ENCODE measurements around the gene ATAD3A. TPM values are rescaled to one million over a fixed set of nuclear protein-coding genes. Genes with fewer than 3 reads are reported as not detected.
A peak's percentile ranks its signal among the peaks of the same experiment; 100 is the strongest.

ATAD3A gene
- total and polyA plus RNA-seq, 12 donors, result 7.8 to 46.3 (median 28.7) TPM

- TF ChIP-seq CTCF (IDR thresholded peaks at IDR 0.05) (peak in 5 of 6 experiments; percentile 19 to 43 (median 37)), POLR2A (IDR thresholded peaks at IDR 0.05) (no peak)
- DNase-seq, result peak in 1 of 7 donors; percentile 56
- WGBS, 4 donors, result 60 to 65% (median 64%) methylated on average over 10 to 15 of the region's 15 CpGs
Measured at GRCh38 chr1:1550591-1551432, 38.9 kb downstream of the ATAD3A start.

GRCh38 chr1:1551524-1552262 lies 39.7 kb downstream of the ATAD3A start:
- H3K27me3 ChIP-seq, result no peaks in the 10 kb centered on the region
- TF ChIP-seq POLR2A (IDR thresholded peaks at IDR 0.05) (no peak), CTCF (IDR thresholded peaks at IDR 0.05) (no peak)
- 86 to 90% (median 88%) methylated on average over 14 to 33 of the region's 33 CpGs for WGBS, 4 donors
- DNase-seq, result no peak
- H3K27ac ChIP-seq, result peak overlapping the region in 1 of 5 donors; percentile 3
- no peaks in the 10 kb centered on the region for H3K9me3 ChIP-seq (replicated peaks in 1 of 3)
- H3K36me3 ChIP-seq (replicated peaks in 1 of 2), result no peaks in the 10 kb centered on the region
- intact Hi-C loops (cut with DNase I), result no loop called here
- H3K4me1 ChIP-seq (replicated peaks in 1 of 2), result peaks cover 0 to 14% of the 10 kb centered on the region in 2 donors
- H3K4me3 ChIP-seq, result no peak overlapping the region

More at GRCh38 chr1:1550591-1551432, 38.9 kb downstream of the ATAD3A start:
- Histone ChIP-seq H3K4me1 (replicated peaks in 1 of 2) (peaks cover 0 to 14% of the 10 kb centered on the region in 2 donors), H3K9me3 (replicated peaks in 1 of 3) (no peaks in the 10 kb centered on the region), H3K36me3 (replicated peaks in 1 of 2) (no peaks in the 10 kb centered on the region), H3K4me3 (no peak overlapping the region), H3K27ac (peak overlapping the region in 1 of 5 donors; percentile 50), H3K27me3 (no peaks in the 10 kb centered on the region)
- intact Hi-C loops (cut with DNase I), result no loop called here

- Histone ChIP-seq H3K4me1 (replicated peaks in 1 of 2) (peaks cover 0 to 14% of the 10 kb centered on the region in 2 donors), H3K27me3 (no peaks in the 10 kb centered on the region), H3K36me3 (replicated peaks in 1 of 2) (no peaks in the 10 kb centered on the region), H3K4me3 (no peak overlapping the region), H3K9me3 (replicated peaks in 1 of 3) (no peaks in the 10 kb centered on the region), H3K27ac (peak overlapping the region in 1 of 5 donors; percentile 16)
- 73 to 100% (median 82%) methylated on average over 3 to 10 of the region's 10 CpGs for WGBS, 4 donors
- TF ChIP-seq POLR2A (IDR thresholded peaks at IDR 0.05) (no peak), CTCF (IDR thresholded peaks at IDR 0.05) (no peak)
- intact Hi-C loops (cut with DNase I), result no loop called here
- DNase-seq, result no peak
Measured at GRCh38 chr1:1552263-1552639, 40.3 kb downstream of the ATAD3A start.

GRCh38 chr1:1553821-1554494 lies 42.0 kb downstream of the ATAD3A start:
- TF ChIP-seq POLR2A (IDR thresholded peaks at IDR 0.05) (no peak), CTCF (IDR thresholded peaks at IDR 0.05) (no peak)
- no peak for DNase-seq
- H3K27ac ChIP-seq, result peak overlapping the region in 3 of 5 donors; percentile 28 to 81 (median 70)
- WGBS, 4 donors, result 77 to 85% (median 83%) methylated on average over 20 to 35 of the region's 35 CpGs
- H3K4me3 ChIP-seq, result no peak overlapping the region
- H3K9me3 ChIP-seq (replicated peaks in 1 of 3), result no peaks in the 10 kb centered on the region
- intact Hi-C loops (cut with DNase I), result no loop called here
- peaks cover 0 to 14% of the 10 kb centered on the region in 2 donors for H3K4me1 ChIP-seq (replicated peaks in 1 of 2)
- H3K36me3 ChIP-seq (replicated peaks in 1 of 2), result no peaks in the 10 kb centered on the region
- no peaks in the 10 kb centered on the region for H3K27me3 ChIP-seq
